GM23248 (cell line): ENCODE measurements around the gene ALCAM.

ENCODE experiments used
- EZH2 ChIP-seq: fragments of 200-600 bp; sonication (generic); IDR thresholded peaks from 2 replicates; pipeline ENCODE4 v1.6.1; 2018; ENCODE audit warnings: antibody characterized with exemption, mild to moderate bottlenecking; ENCODE audit not compliant: insufficient read depth, poor library complexity, severe bottlenecking
- EZH2phosphoT487 ChIP-seq: fragments of 200-600 bp; sonication (generic); IDR thresholded peaks from 2 replicates; pipeline ENCODE4 v1.6.1; 2018; ENCODE audit warnings: antibody characterized with exemption, moderate library complexity, mild to moderate bottlenecking, low read depth; ENCODE audit not compliant: insufficient read depth

DNA sequence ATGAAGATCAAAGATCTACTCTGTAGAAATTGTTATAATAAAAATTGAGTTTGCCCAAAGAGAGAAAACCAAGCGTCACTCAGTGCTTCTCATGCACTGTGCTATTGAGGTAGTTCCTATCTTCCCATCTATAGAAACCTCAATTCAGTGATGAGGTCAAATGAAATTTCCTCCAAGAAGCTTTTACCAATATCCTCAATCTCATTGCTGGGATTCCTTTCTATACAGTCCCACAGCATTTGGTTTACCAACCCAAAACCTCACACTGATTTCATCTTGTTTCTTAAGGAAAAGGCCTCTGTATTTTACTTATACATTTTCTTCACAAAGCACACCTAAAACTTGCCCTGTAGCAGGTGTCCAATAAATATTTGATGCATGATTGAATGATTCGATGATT lies 147.2 kb downstream of the ALCAM start:
- TF ChIP-seq EZH2 (no peak), EZH2phosphoT487 (no peak)
